HCT116 (cell line): Measurements from ENCODE around the gene SEC24C.
"Not testable (repeated sequence)": the region's sequence is repeated elsewhere in the genome, so short reads cannot be mapped to it uniquely, and the experiment has no call there.

Source experiments
- CBX3 ChIP-seq: IDR thresholded peaks from 2 replicates; pipeline ENCODE4 v1.6.1; 2012; ENCODE audit warnings: low read depth
- EZH2phosphoT487 ChIP-seq: fragments of 200-600 bp; IDR thresholded peaks from 2 replicates; pipeline ENCODE4 v1.6.1; 2018; ENCODE audit warnings: antibody characterized with exemption, borderline replicate concordance
- POLR2A ChIP-seq: IDR thresholded peaks from 2 replicates; pipeline ENCODE4 v1.7.0; 2011; ENCODE audit warnings: borderline replicate concordance; ENCODE audit not compliant: insufficient read depth, insufficient read length; ENCODE audit errors: extremely low read depth
- POLR2AphosphoS5 ChIP-seq: IDR thresholded peaks from 2 replicates; pipeline ENCODE4 v1.6.1; 2011; ENCODE audit warnings: mild to moderate bottlenecking, low read depth, low read length, moderate library complexity
- RAD21 ChIP-seq: IDR thresholded peaks from 2 replicates; pipeline ENCODE4 v1.6.1; 2012; ENCODE audit warnings: low read depth, mild to moderate bottlenecking
- TF ChIP-seq, protein P1 (sequence below), 3 experiments: fragments of 200-600 bp in 1 of 3; sonication (generic) in 1 of 3; IDR thresholded peaks in 2 of 3; conservative IDR thresholded peaks in 1 of 3; 2 replicates each; pipeline ENCODE4 v1.5.1; 2012 to 2017; ENCODE audit warnings: low read depth in 2 of 3, low read length in 2 of 3, antibody characterized with exemption in 1 of 3, borderline replicate concordance in 1 of 3, control low read depth in 1 of 3, mild to moderate bottlenecking in 1 of 3, mixed read lengths in 1 of 3, mixed run types in 1 of 3, moderate library complexity in 1 of 3; ENCODE audit not compliant: insufficient read depth in 1 of 3
- TF ChIP-seq, protein P2 (sequence below): IDR thresholded peaks from 2 replicates; pipeline ENCODE4 v1.6.1; 2012
- TF ChIP-seq, protein P3 (sequence below): IDR thresholded peaks from 2 replicates; pipeline ENCODE4 v1.6.1; 2012; ENCODE audit warnings: low read depth

DNA sequence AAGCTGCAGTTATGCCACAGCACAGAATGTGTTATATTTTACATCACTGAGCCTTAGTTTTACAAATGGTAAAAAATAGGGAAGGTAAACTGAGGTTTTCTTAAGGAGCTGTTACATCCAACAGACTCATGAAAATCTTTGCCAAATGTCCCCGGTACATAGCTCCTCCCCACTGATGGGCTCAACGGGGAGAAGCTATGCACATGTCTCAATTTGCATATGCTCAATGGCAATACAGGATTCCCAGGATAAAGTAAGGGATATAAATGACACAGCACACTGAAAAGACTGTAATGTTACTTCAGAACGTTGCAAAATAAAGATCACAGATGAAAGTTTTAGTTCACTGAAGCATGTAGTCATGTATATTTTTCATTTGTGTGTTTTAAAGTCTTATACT lies 29.7 kb upstream of the SEC24C start:
- not testable (repeated sequence) for TF ChIP-seq CBX3, POLR2A, RAD21, POLR2AphosphoS5, EZH2phosphoT487
- TF ChIP-seq, protein P1, sequence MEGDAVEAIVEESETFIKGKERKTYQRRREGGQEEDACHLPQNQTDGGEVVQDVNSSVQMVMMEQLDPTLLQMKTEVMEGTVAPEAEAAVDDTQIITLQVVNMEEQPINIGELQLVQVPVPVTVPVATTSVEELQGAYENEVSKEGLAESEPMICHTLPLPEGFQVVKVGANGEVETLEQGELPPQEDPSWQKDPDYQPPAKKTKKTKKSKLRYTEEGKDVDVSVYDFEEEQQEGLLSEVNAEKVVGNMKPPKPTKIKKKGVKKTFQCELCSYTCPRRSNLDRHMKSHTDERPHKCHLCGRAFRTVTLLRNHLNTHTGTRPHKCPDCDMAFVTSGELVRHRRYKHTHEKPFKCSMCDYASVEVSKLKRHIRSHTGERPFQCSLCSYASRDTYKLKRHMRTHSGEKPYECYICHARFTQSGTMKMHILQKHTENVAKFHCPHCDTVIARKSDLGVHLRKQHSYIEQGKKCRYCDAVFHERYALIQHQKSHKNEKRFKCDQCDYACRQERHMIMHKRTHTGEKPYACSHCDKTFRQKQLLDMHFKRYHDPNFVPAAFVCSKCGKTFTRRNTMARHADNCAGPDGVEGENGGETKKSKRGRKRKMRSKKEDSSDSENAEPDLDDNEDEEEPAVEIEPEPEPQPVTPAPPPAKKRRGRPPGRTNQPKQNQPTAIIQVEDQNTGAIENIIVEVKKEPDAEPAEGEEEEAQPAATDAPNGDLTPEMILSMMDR (IDR thresholded peaks at IDR 0.05 in 2 of 3, conservative IDR thresholded peaks at IDR 0.05 in 1 of 3; ENCODE audit: borderline replicate concordance in 1 of 3, insufficient read depth in 1 of 3, low read depth in 2 of 3, low read length in 2 of 3) = not testable (repeated sequence)
- TF ChIP-seq, protein P2, sequence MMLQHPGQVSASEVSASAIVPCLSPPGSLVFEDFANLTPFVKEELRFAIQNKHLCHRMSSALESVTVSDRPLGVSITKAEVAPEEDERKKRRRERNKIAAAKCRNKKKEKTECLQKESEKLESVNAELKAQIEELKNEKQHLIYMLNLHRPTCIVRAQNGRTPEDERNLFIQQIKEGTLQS = not testable (repeated sequence)
- TF ChIP-seq, protein P3, sequence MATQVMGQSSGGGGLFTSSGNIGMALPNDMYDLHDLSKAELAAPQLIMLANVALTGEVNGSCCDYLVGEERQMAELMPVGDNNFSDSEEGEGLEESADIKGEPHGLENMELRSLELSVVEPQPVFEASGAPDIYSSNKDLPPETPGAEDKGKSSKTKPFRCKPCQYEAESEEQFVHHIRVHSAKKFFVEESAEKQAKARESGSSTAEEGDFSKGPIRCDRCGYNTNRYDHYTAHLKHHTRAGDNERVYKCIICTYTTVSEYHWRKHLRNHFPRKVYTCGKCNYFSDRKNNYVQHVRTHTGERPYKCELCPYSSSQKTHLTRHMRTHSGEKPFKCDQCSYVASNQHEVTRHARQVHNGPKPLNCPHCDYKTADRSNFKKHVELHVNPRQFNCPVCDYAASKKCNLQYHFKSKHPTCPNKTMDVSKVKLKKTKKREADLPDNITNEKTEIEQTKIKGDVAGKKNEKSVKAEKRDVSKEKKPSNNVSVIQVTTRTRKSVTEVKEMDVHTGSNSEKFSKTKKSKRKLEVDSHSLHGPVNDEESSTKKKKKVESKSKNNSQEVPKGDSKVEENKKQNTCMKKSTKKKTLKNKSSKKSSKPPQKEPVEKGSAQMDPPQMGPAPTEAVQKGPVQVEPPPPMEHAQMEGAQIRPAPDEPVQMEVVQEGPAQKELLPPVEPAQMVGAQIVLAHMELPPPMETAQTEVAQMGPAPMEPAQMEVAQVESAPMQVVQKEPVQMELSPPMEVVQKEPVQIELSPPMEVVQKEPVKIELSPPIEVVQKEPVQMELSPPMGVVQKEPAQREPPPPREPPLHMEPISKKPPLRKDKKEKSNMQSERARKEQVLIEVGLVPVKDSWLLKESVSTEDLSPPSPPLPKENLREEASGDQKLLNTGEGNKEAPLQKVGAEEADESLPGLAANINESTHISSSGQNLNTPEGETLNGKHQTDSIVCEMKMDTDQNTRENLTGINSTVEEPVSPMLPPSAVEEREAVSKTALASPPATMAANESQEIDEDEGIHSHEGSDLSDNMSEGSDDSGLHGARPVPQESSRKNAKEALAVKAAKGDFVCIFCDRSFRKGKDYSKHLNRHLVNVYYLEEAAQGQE = not testable (repeated sequence)
